ENCODE data around the gene B3GALT4. TPM values are rescaled to one million over a fixed set of nuclear protein-coding genes. Genes with fewer than 3 reads are reported as not detected.
A peak's percentile ranks its signal among the peaks of the same experiment; 100 is the strongest.
"Not testable (repeated sequence)": the region's sequence is repeated elsewhere in the genome, so short reads cannot be mapped to it uniquely, and the experiment has no call there.

The B3GALT4 gene
- total RNA-seq, 1 experiment from 2014 or later, result 3.4 TPM

DNA sequence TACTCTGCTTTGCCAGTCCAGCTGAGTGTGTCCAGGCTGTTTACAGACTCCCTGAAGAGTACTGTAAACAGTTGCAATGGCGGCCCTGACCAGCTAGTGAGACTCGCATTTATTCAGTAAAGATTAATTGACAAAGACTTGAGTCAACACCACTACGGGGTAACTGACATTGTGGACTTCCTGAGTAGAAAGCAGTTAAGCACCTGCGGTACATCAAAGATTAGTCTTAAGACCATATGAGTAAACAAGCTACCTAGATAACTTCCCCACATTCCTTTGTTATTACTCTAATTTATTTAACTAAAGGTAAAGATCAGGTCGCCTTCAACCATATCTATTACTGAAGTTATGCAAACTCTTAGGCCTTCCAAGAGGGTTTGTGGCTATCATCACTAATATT lies 17.9 kb upstream of the B3GALT4 start:
- Histone ChIP-seq H3K9me3 (ENCODE audit: low read length) (no peaks in the 10 kb centered on the region), H3K9ac (ENCODE audit: low read length) (no peak overlapping the region), H3K36me3 (ENCODE audit: insufficient read depth, low read length) (peaks cover 8% of the 10 kb centered on the region), H3K4me2 (ENCODE audit: low read depth, low read length, poor library complexity, severe bottlenecking) (no peak overlapping the region), H3K4me1 (ENCODE audit: low read length) (no peaks in the 10 kb centered on the region), H3K79me2 (ENCODE audit: low read length) (no peaks in the 10 kb centered on the region), H3K4me3 (ENCODE audit: low read length) (no peak overlapping the region), H3K27me3 (ENCODE audit: low read length) (no peaks in the 10 kb centered on the region), H4K20me1 (ENCODE audit: insufficient read depth, low read depth, low read length) (no peaks in the 10 kb centered on the region), H3K9me2 (replicated peaks; ENCODE audit: insufficient read depth, low read length) (no peaks in the 10 kb centered on the region), H3K27ac (ENCODE audit: low read length) (no peak overlapping the region), H2AFZ (ENCODE audit: low read length) (no peak overlapping the region)
- no peak for DNase-seq

DNA sequence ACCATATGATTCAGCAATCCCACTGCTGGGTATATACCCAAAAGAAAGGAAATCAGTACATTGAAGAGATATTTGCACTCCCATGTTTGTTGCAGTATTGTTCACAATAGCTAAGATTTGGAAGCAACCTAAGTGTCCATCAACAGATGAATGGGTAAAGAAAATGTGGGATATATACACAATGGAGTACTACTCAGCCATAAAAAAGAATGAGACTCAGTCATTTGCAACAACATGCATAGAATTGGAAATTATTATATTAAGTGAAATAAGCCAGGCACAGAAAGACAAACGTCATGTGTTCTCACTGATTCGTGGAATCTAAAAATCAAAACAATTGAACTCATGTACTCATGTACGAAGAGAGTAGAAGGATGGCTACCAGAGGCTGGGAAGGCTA lies 14.4 kb upstream of the B3GALT4 start:
- H3K79me2 ChIP-seq (ENCODE audit: low read length); H4K20me1 ChIP-seq (ENCODE audit: insufficient read depth, low read depth, low read length); H3K27ac ChIP-seq (ENCODE audit: low read length); H3K9me3 ChIP-seq (ENCODE audit: low read length); H3K27me3 ChIP-seq (ENCODE audit: low read length); DNase-seq; H3K4me1 ChIP-seq (ENCODE audit: low read length); H3K9ac ChIP-seq (ENCODE audit: low read length); H2AFZ ChIP-seq (ENCODE audit: low read length); H3K4me3 ChIP-seq (ENCODE audit: low read length); H3K4me2 ChIP-seq (ENCODE audit: low read depth, low read length, poor library complexity, severe bottlenecking); H3K9me2 ChIP-seq (replicated peaks; ENCODE audit: insufficient read depth, low read length): not testable (repeated sequence)
- H3K36me3 ChIP-seq (ENCODE audit: insufficient read depth, low read length), result peaks cover 10% of the 10 kb centered on the region

DNA sequence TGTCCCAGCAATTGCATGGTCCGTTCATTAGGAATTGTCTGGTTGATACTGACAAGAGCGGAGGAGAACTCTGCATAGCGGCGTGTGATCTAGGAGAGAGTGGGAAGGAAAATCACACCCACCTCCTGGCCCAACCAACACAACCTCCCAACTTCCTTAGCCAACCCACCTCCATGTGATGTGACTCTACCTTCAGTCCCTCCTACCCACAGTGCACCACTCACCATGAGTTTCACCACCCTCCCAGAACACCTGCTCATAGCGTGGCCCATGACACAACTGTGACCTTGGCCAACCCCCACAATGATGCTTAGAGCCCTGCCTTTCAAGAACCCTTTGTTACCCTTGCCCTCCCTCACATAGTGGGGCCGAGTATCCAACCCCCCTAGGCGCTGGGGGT lies 12.9 kb upstream of the B3GALT4 start:
- H3K79me2 ChIP-seq (ENCODE audit: low read length), result no peaks in the 10 kb centered on the region; the same call in 1 of the 2 replicates
- no peaks in the 10 kb centered on the region for H4K20me1 ChIP-seq (ENCODE audit: insufficient read depth, low read depth, low read length)
- no peaks in the 10 kb centered on the region for H3K4me1 ChIP-seq (ENCODE audit: low read length)
- no peak overlapping the region for H3K4me2 ChIP-seq (ENCODE audit: low read depth, low read length, poor library complexity, severe bottlenecking)
- H3K9ac ChIP-seq (ENCODE audit: low read length), result no peak overlapping the region
- H3K27me3 ChIP-seq (ENCODE audit: low read length), result no peaks in the 10 kb centered on the region
- H3K27ac ChIP-seq (ENCODE audit: low read length), result no peak overlapping the region
- H2AFZ ChIP-seq (ENCODE audit: low read length), result no peak overlapping the region
- no peak overlapping the region for H3K4me3 ChIP-seq (ENCODE audit: low read length)
- H3K9me3 ChIP-seq (ENCODE audit: low read length), result no peaks in the 10 kb centered on the region
- H3K9me2 ChIP-seq (replicated peaks; ENCODE audit: insufficient read depth, low read length), result no peaks in the 10 kb centered on the region
- peaks cover 16% of the 10 kb centered on the region for H3K36me3 ChIP-seq (ENCODE audit: insufficient read depth, low read length)
- no peak for DNase-seq

DNA sequence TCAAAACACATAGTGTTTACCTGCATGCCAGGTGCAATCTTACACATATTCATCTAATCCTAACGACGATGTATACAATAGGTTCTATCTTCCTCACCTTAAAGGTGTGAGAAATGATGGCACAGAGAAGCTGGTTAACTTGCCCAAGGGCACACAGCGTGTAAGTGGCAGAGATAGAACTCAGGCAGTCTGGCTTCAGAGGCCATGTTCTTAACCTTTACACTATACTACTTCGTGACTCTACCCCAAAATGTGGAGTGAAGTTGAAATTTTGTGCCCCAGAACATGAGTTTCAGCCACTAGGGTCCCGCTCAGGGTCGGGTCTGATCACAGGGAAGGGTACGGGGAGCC lies 5.8 kb upstream of the B3GALT4 start:
- Histone ChIP-seq H3K9me2 (replicated peaks; ENCODE audit: insufficient read depth, low read length) (no peaks in the 10 kb centered on the region), H3K27me3 (ENCODE audit: low read length) (no peaks in the 10 kb centered on the region), H3K4me3 (ENCODE audit: low read length) (peak overlapping the region; percentile 80), H3K4me1 (ENCODE audit: low read length) (peaks cover 47% of the 10 kb centered on the region), H3K9ac (ENCODE audit: low read length) (peak overlapping the region; percentile 90), H3K36me3 (ENCODE audit: insufficient read depth, low read length) (peaks cover 47% of the 10 kb centered on the region), H3K9me3 (ENCODE audit: low read length) (no peaks in the 10 kb centered on the region), H3K79me2 (ENCODE audit: low read length) (peaks cover 52% of the 10 kb centered on the region), H3K27ac (ENCODE audit: low read length) (peak overlapping the region; percentile 83), H4K20me1 (ENCODE audit: insufficient read depth, low read depth, low read length) (peaks cover 36% of the 10 kb centered on the region), H2AFZ (ENCODE audit: low read length) (peak overlapping the region; percentile 91; the same call in 1 of the 2 replicates), H3K4me2 (ENCODE audit: low read depth, low read length, poor library complexity, severe bottlenecking) (peak overlapping the region; percentile 83)
- no peak for DNase-seq

DNA sequence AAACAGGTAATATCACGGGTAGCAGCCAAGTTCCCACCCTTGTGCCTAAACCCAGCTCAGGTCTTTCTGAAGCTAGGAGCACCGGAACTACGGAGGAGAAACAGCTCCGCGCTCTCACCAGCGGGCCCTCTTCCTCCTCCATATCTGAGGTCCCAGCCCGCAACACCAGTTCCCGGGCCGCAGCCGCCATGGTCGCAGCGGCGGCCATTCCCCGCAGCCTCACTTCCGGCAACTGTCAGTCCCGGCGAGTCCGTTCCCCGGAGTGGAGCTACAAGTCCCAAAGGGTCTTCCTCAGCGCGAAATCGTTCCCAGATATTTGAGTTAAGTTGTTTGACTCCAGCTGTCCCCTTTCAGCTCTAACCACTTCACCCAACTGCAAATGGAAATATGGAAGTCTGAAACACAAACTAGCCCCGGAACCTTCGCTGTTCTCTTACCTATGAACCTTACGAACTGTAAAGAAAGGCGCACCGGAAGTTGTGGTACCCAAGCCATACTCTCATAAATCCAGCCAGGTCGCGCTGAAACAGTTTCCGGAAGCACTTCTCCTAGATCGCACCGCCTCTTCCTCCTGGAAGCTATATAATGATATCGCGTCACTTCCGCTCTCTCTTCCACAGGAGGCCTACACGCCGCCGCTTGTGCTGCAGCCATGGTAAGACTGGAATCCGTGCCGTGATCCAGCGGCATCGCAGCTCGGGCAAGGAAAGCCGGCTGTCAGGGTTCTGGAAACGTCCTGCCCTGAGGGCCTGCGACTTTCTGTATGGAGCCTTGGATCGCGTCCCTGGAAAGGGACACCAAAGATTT lies 5.3 kb upstream of the B3GALT4 start, which contains the start of the genes RPS18 and VPS52:
Gene RPS18, plus strand, starts transcription at position 608 of the 807 bp plus-strand sequence. Its CDS starts 45 bp downstream, at position 653.
Gene VPS52, minus strand, starts transcription at position 409 of the 807 bp plus-strand sequence. Its CDS starts 201 bp downstream, at position 208.
- peaks cover 52% of the 10 kb centered on the region for H3K79me2 ChIP-seq (ENCODE audit: low read length)

DNA sequence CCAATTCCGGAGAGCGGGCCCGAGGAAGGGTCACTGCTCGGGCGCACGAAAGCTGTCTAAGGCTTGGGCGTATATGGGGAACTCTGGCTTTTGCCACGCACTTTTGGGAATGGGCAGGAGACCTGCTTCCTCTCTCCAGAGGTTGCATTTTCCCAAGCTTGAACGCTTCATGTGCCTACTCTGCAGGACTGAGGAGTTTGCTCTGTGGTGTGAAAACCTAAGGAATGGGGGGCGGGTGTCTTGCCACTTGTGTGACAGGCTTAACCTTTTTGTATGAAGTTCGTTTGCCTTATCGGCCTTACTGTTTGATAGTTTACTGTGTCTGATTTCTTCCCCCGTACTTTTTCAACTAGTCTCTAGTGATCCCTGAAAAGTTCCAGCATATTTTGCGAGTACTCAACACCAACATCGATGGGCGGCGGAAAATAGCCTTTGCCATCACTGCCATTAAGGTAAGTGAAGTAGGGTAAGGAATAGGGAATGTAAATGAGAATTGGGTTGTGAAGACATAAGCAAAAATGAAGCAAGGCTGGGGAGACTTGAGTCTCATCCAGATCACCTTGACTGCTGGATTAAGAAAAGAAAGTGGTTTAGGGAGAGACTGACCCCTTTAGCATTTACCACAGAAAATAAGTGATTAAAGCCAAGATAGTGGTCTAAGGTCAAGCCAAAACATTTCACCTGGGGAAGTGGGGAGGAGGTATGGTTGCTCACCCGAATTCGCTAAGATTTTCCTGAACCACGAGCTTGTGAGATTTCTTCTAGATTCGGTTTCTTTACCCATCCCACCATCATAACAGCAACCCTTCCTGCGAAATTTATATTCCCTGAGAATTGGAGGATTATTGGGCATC lies 4.4 kb upstream of the B3GALT4 start:
- Histone ChIP-seq H3K4me3 (ENCODE audit: low read length) (peak overlapping the region; percentile 80), H3K9me3 (ENCODE audit: low read length) (no peaks in the 10 kb centered on the region), H3K27me3 (ENCODE audit: low read length) (no peaks in the 10 kb centered on the region), H2AFZ (ENCODE audit: low read length) (no peak overlapping the region), H3K79me2 (ENCODE audit: low read length) (peaks cover 52% of the 10 kb centered on the region), H4K20me1 (ENCODE audit: insufficient read depth, low read depth, low read length) (peaks cover 40% of the 10 kb centered on the region), H3K9me2 (replicated peaks; ENCODE audit: insufficient read depth, low read length) (no peaks in the 10 kb centered on the region), H3K4me2 (ENCODE audit: low read depth, low read length, poor library complexity, severe bottlenecking) (peak overlapping the region; percentile 90), H3K27ac (ENCODE audit: low read length) (peak overlapping the region; percentile 83), H3K36me3 (ENCODE audit: insufficient read depth, low read length) (peaks cover 44% of the 10 kb centered on the region), H3K9ac (ENCODE audit: low read length) (peak overlapping the region; percentile 91), H3K4me1 (ENCODE audit: low read length) (peaks cover 61% of the 10 kb centered on the region)
- peak; percentile 55 for DNase-seq

More for the DNA sequence above, 5.3 kb upstream of the B3GALT4 start, which contains the start of the genes RPS18 and VPS52:
- Histone ChIP-seq H3K36me3 (ENCODE audit: insufficient read depth, low read length) (peaks cover 47% of the 10 kb centered on the region), H3K9ac (ENCODE audit: low read length) (peak within 1 kb of the TSS; percentile 91), H3K4me1 (ENCODE audit: low read length) (peaks cover 53% of the 10 kb centered on the region), H3K27ac (ENCODE audit: low read length) (peak within 1 kb of the TSS; percentile 83), H3K9me3 (ENCODE audit: low read length) (no peaks in the 10 kb centered on the region), H2AFZ (ENCODE audit: low read length) (peak within 1 kb of the TSS; percentile 91; the same call in 1 of the 2 replicates), H4K20me1 (ENCODE audit: insufficient read depth, low read depth, low read length) (peaks cover 40% of the 10 kb centered on the region), H3K4me3 (ENCODE audit: low read length) (peak within 1 kb of the TSS; percentile 80), H3K9me2 (replicated peaks; ENCODE audit: insufficient read depth, low read length) (no peaks in the 10 kb centered on the region), H3K27me3 (ENCODE audit: low read length) (no peaks in the 10 kb centered on the region), H3K4me2 (ENCODE audit: low read depth, low read length, poor library complexity, severe bottlenecking) (peak within 1 kb of the TSS; percentile 90)
- DNase-seq, result peak; percentile 99

DNA sequence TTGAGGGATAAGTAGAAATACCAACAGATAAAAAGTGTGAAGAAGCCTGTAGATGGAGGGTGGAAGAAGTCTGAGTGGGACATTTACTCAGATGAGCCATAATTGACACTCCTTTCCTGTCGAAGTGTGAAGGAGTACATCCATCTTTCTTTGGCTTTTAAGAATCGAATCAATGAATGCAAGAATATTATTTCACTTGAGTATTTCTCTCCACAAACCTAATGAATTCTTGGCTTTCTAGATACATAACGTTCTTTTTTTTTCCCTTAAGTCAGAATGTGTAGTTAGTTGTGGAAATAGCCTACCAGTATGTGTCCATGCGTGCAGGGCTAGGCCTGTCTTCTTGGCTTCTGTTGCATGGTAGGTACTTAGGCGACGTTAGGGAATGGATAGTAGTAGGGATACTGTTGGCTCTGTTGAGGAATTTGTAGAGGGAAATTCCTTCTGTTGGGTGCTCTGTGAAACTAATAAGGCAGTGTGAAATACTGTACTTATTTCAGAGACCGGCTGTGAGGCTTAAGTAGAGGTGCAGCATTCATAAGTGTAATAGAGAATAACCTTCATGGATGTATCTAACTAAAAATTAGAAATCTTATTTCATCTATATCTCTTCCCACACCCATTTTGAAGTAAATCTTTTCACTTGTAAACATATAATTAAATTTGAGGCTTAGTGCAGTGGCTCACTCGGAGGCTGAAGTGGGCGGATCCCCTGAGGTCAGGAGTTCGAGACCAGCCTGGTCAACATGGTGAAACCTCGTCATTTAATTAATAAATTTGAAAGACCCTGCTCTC lies 3.6 kb upstream of the B3GALT4 start:
- H3K27ac ChIP-seq (ENCODE audit: low read length), result peak overlapping the region; percentile 83
- peak overlapping the region; percentile 90 for H3K4me2 ChIP-seq (ENCODE audit: low read depth, low read length, poor library complexity, severe bottlenecking)
- peaks cover 69% of the 10 kb centered on the region for H3K4me1 ChIP-seq (ENCODE audit: low read length)
- H3K9ac ChIP-seq (ENCODE audit: low read length), result peak overlapping the region; percentile 91
- no peaks in the 10 kb centered on the region for H3K9me2 ChIP-seq (replicated peaks; ENCODE audit: insufficient read depth, low read length)
- DNase-seq, result peak; percentile 49
- no peaks in the 10 kb centered on the region for H3K9me3 ChIP-seq (ENCODE audit: low read length)
- peak overlapping the region; percentile 80 for H3K4me3 ChIP-seq (ENCODE audit: low read length)
- peaks cover 52% of the 10 kb centered on the region for H3K79me2 ChIP-seq (ENCODE audit: low read length)
- peaks cover 38% of the 10 kb centered on the region for H3K36me3 ChIP-seq (ENCODE audit: insufficient read depth, low read length)
- H3K27me3 ChIP-seq (ENCODE audit: low read length), result no peaks in the 10 kb centered on the region
- no peak overlapping the region for H2AFZ ChIP-seq (ENCODE audit: low read length)
- H4K20me1 ChIP-seq (ENCODE audit: insufficient read depth, low read depth, low read length), result peaks cover 40% of the 10 kb centered on the region
